Activated naive CD8-positive, alpha-beta T cell treated with anti-CD3 and anti-CD28 coated beads for 36 hours (primary cell): ENCODE measurements around the gene LDLRAD4. TPM values are rescaled to one million over a fixed set of nuclear protein-coding genes. Genes with fewer than 3 reads are reported as not detected.

ENCODE experiments used
- DNase-seq: peaks from one replicate; pipeline ENCODE4 v3.0.0; 2021
- H3K27ac Mint-ChIP-seq: one replicate; pipeline ENCODE4 v1.8.0; 2022; ENCODE audit warnings: mild to moderate bottlenecking, moderate library complexity, mixed read lengths
- H3K27me3 Mint-ChIP-seq: one replicate; pipeline ENCODE4 v1.8.0; 2022; ENCODE audit warnings: mild to moderate bottlenecking, mixed read lengths
- H3K36me3 Mint-ChIP-seq: one replicate; pipeline ENCODE4 v1.8.0; 2021; ENCODE audit warnings: mild to moderate bottlenecking, mixed read lengths
- H3K4me1 Mint-ChIP-seq: one replicate; pipeline ENCODE4 v1.8.0; 2021; ENCODE audit warnings: mixed read lengths
- H3K4me3 Mint-ChIP-seq: one replicate; pipeline ENCODE4 v1.8.0; 2022; ENCODE audit warnings: mild to moderate bottlenecking, moderate library complexity, mixed read lengths
- H3K9me3 Mint-ChIP-seq: one replicate; pipeline ENCODE4 v1.8.0; 2022; ENCODE audit warnings: mixed read lengths
- total RNA-seq, 2 experiments: library from RNA; stranded (reverse); gene quantifications; one replicate each; pipeline ENCODE4 v1.2.3, GENCODE V29; 2021

LDLRAD4 gene
- total RNA-seq, 2 experiments from 2014 or later: 27.4 to 27.5 TPM

- Mint-ChIP-seq H3K9me3 (no peaks in the 10 kb centered on the region), H3K27ac (peak overlapping the region; percentile 96), H3K36me3 (peaks cover 10% of the 10 kb centered on the region), H3K27me3 (no peaks in the 10 kb centered on the region), H3K4me3 (no peak overlapping the region), H3K4me1 (peaks cover 69% of the 10 kb centered on the region)
- DNase-seq: no peak
Measured at GRCh38 chr18:13563390-13563805, 344.8 kb downstream of the LDLRAD4 start.

GRCh38 chr18:13564579-13564978 is 346.0 kb downstream of the LDLRAD4 start:
- peaks cover 77% of the 10 kb centered on the region for H3K4me1 Mint-ChIP-seq
- H3K9me3 Mint-ChIP-seq: no peaks in the 10 kb centered on the region
- peak overlapping the region; percentile 25 for H3K4me3 Mint-ChIP-seq
- H3K27me3 Mint-ChIP-seq: no peaks in the 10 kb centered on the region
- H3K36me3 Mint-ChIP-seq: peaks cover 10% of the 10 kb centered on the region
- DNase-seq: no peak
- H3K27ac Mint-ChIP-seq: peak overlapping the region; percentile 76

GRCh38 chr18:13565228-13565627 is 346.7 kb downstream of the LDLRAD4 start:
- H3K4me1 Mint-ChIP-seq: peaks cover 81% of the 10 kb centered on the region
- no peaks in the 10 kb centered on the region for H3K27me3 Mint-ChIP-seq
- peaks cover 10% of the 10 kb centered on the region for H3K36me3 Mint-ChIP-seq
- no peak overlapping the region for H3K4me3 Mint-ChIP-seq
- no peak for DNase-seq
- H3K27ac Mint-ChIP-seq: peak overlapping the region; percentile 96
- no peaks in the 10 kb centered on the region for H3K9me3 Mint-ChIP-seq

GRCh38 chr18:13566941-13567746 is 348.6 kb downstream of the LDLRAD4 start:
- no peaks in the 10 kb centered on the region for H3K9me3 Mint-ChIP-seq

GRCh38 chr18:13568443-13569392 is 350.2 kb downstream of the LDLRAD4 start:
- Mint-ChIP-seq H3K4me3 (peak overlapping the region; percentile 29), H3K27me3 (no peaks in the 10 kb centered on the region), H3K36me3 (peaks cover 6% of the 10 kb centered on the region), H3K9me3 (no peaks in the 10 kb centered on the region), H3K4me1 (peaks cover 65% of the 10 kb centered on the region), H3K27ac (peak overlapping the region; percentile 96)
- DNase-seq: peak; percentile 69

More at GRCh38 chr18:13566941-13567746, 348.6 kb downstream of the LDLRAD4 start:
- peak overlapping the region; percentile 96 for H3K27ac Mint-ChIP-seq
- no peaks in the 10 kb centered on the region for H3K27me3 Mint-ChIP-seq
- peaks cover 8% of the 10 kb centered on the region for H3K36me3 Mint-ChIP-seq
- peak overlapping the region; percentile 69 for H3K4me3 Mint-ChIP-seq
- H3K4me1 Mint-ChIP-seq: peaks cover 77% of the 10 kb centered on the region
- peak; percentile 68 for DNase-seq

- no peaks in the 10 kb centered on the region for H3K27me3 Mint-ChIP-seq
- peaks cover 64% of the 10 kb centered on the region for H3K4me1 Mint-ChIP-seq
- peaks cover 5% of the 10 kb centered on the region for H3K36me3 Mint-ChIP-seq
- peak overlapping the region; percentile 25 for H3K27ac Mint-ChIP-seq
- H3K4me3 Mint-ChIP-seq: no peak overlapping the region
- peak; percentile 39 for DNase-seq
- H3K9me3 Mint-ChIP-seq: no peaks in the 10 kb centered on the region
Measured at GRCh38 chr18:13570216-13570615, 351.7 kb downstream of the LDLRAD4 start.

GRCh38 chr18:13570856-13571495 is 352.4 kb downstream of the LDLRAD4 start:
- peak overlapping the region; percentile 11 for H3K4me3 Mint-ChIP-seq
- peaks cover 61% of the 10 kb centered on the region for H3K4me1 Mint-ChIP-seq

GRCh38 chr18:13572148-13572547 is 353.6 kb downstream of the LDLRAD4 start:
- H3K4me3 Mint-ChIP-seq: no peak overlapping the region
- no peak for DNase-seq
- H3K27ac Mint-ChIP-seq: no peak overlapping the region
- peaks cover 17% of the 10 kb centered on the region for H3K36me3 Mint-ChIP-seq
- H3K27me3 Mint-ChIP-seq: no peaks in the 10 kb centered on the region
- H3K9me3 Mint-ChIP-seq: peaks cover 3% of the 10 kb centered on the region
- peaks cover 58% of the 10 kb centered on the region for H3K4me1 Mint-ChIP-seq

More at GRCh38 chr18:13570856-13571495, 352.4 kb downstream of the LDLRAD4 start:
- no peak for DNase-seq
- Mint-ChIP-seq H3K27me3 (no peaks in the 10 kb centered on the region), H3K27ac (peak overlapping the region; percentile 82), H3K36me3 (peaks cover 10% of the 10 kb centered on the region), H3K9me3 (peaks cover 3% of the 10 kb centered on the region)

- H3K27me3 Mint-ChIP-seq: no peaks in the 10 kb centered on the region
- H3K9me3 Mint-ChIP-seq: peaks cover 3% of the 10 kb centered on the region
- no peak overlapping the region for H3K27ac Mint-ChIP-seq
- H3K4me1 Mint-ChIP-seq: peaks cover 60% of the 10 kb centered on the region
- no peak for DNase-seq
- H3K36me3 Mint-ChIP-seq: peaks cover 18% of the 10 kb centered on the region
- H3K4me3 Mint-ChIP-seq: no peak overlapping the region
Measured at GRCh38 chr18:13572721-13573120, 354.2 kb downstream of the LDLRAD4 start.

- Mint-ChIP-seq H3K36me3 (peaks cover 18% of the 10 kb centered on the region), H3K4me1 (peaks cover 58% of the 10 kb centered on the region), H3K27me3 (no peaks in the 10 kb centered on the region), H3K4me3 (no peak overlapping the region), H3K9me3 (peaks cover 3% of the 10 kb centered on the region), H3K27ac (no peak overlapping the region)
- DNase-seq: no peak
Measured at GRCh38 chr18:13573750-13574149, 355.2 kb downstream of the LDLRAD4 start.

GRCh38 chr18:13574355-13574754 is 355.8 kb downstream of the LDLRAD4 start:
- DNase-seq: no peak
- Mint-ChIP-seq H3K27me3 (no peaks in the 10 kb centered on the region), H3K27ac (no peak overlapping the region), H3K36me3 (peaks cover 18% of the 10 kb centered on the region), H3K4me3 (no peak overlapping the region), H3K9me3 (peaks cover 3% of the 10 kb centered on the region), H3K4me1 (peaks cover 54% of the 10 kb centered on the region)

GRCh38 chr18:13574761-13575160 is 356.2 kb downstream of the LDLRAD4 start:
- Mint-ChIP-seq H3K9me3 (peaks cover 3% of the 10 kb centered on the region), H3K27ac (peak overlapping the region; percentile 46), H3K4me1 (peaks cover 56% of the 10 kb centered on the region), H3K36me3 (peaks cover 18% of the 10 kb centered on the region), H3K4me3 (no peak overlapping the region), H3K27me3 (no peaks in the 10 kb centered on the region)
- no peak for DNase-seq

GRCh38 chr18:13576598-13576997 is 358.0 kb downstream of the LDLRAD4 start:
- Mint-ChIP-seq H3K27me3 (no peaks in the 10 kb centered on the region), H3K27ac (peak overlapping the region; percentile 87), H3K4me1 (peaks cover 48% of the 10 kb centered on the region), H3K4me3 (peak overlapping the region; percentile 59), H3K9me3 (peaks cover 3% of the 10 kb centered on the region), H3K36me3 (peaks cover 18% of the 10 kb centered on the region)
- no peak for DNase-seq

- Mint-ChIP-seq H3K36me3 (peaks cover 18% of the 10 kb centered on the region), H3K4me3 (peak overlapping the region; percentile 59), H3K27me3 (no peaks in the 10 kb centered on the region), H3K9me3 (peaks cover 3% of the 10 kb centered on the region), H3K4me1 (peaks cover 54% of the 10 kb centered on the region), H3K27ac (peak overlapping the region; percentile 87)
- DNase-seq: peak; percentile 64
Measured at GRCh38 chr18:13577091-13577697, 358.6 kb downstream of the LDLRAD4 start.
